ENCODE results near the gene SLF2. TPM values are rescaled to one million over a fixed set of nuclear protein-coding genes. Genes with fewer than 3 reads are reported as not detected.

Gene SLF2
- total RNA-seq, 1 donor = 39.1 TPM

DNA sequence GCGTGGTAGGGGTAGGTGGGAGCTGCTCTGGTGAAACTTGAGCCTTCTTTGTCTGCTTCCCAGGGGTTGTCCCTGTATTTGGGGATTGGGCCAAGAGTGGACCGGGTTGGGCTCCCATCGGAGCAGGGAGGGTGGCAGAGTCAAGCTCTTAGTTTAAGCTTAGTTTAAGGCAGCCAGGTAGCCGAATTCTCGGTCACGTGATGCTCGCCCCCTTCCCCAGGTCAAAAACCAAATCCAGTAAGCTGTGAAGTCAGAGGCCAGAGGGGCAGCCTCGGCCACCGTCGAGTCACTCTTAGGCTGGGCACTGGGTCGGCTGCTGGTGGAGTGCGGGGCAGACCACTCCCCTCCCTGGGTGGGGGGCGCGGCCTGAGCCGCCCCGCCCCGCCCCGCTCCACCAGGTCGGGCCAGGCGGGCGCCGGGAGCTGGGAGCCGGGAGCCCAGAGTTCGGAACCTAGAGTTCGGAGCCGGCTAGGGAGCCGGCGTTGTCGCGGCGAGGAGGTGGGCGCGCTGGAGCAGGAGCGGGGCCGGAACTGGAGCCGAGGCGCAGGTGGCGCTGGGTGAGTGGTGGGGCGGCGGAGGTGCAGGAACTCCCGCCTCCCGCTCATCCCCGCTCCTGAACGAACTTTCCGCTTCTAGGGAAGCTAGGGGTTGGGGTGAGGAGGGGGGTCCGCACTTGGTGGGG, 84.1 kb downstream of the SLF2 start:
- Histone ChIP-seq H3K4me3 (ENCODE audit: insufficient read depth, low read length) (peak overlapping the region; percentile 88), H3K4me1 (ENCODE audit: insufficient read depth, low read length) (peaks cover 31% of the 10 kb centered on the region), H3K27me3 (ENCODE audit: insufficient read depth, low read length) (no peaks in the 10 kb centered on the region), H2AFZ (ENCODE audit: low read length) (peak overlapping the region; percentile 85), H4K20me1 (ENCODE audit: insufficient read depth, low read length) (peaks cover 4% of the 10 kb centered on the region), H3K9me3 (ENCODE audit: low read depth, low read length) (no peaks in the 10 kb centered on the region), H3K79me2 (ENCODE audit: insufficient read depth, low read length) (peaks cover 21% of the 10 kb centered on the region), H3K36me3 (ENCODE audit: insufficient read depth, low read length) (peaks cover 12% of the 10 kb centered on the region), H3K4me2 (ENCODE audit: insufficient read depth, low read length) (peak overlapping the region; percentile 99), H3K27ac (ENCODE audit: low read depth, low read length) (no peak overlapping the region)
- TF ChIP-seq, protein P1, sequence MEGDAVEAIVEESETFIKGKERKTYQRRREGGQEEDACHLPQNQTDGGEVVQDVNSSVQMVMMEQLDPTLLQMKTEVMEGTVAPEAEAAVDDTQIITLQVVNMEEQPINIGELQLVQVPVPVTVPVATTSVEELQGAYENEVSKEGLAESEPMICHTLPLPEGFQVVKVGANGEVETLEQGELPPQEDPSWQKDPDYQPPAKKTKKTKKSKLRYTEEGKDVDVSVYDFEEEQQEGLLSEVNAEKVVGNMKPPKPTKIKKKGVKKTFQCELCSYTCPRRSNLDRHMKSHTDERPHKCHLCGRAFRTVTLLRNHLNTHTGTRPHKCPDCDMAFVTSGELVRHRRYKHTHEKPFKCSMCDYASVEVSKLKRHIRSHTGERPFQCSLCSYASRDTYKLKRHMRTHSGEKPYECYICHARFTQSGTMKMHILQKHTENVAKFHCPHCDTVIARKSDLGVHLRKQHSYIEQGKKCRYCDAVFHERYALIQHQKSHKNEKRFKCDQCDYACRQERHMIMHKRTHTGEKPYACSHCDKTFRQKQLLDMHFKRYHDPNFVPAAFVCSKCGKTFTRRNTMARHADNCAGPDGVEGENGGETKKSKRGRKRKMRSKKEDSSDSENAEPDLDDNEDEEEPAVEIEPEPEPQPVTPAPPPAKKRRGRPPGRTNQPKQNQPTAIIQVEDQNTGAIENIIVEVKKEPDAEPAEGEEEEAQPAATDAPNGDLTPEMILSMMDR (IDR thresholded peaks at IDR 0.05; ENCODE audit: extremely low read depth, low read depth, low read length) = no peak
- DNase-seq (ENCODE audit: insufficient read length, low spot score, missing footprints) = peak; percentile 93

DNA sequence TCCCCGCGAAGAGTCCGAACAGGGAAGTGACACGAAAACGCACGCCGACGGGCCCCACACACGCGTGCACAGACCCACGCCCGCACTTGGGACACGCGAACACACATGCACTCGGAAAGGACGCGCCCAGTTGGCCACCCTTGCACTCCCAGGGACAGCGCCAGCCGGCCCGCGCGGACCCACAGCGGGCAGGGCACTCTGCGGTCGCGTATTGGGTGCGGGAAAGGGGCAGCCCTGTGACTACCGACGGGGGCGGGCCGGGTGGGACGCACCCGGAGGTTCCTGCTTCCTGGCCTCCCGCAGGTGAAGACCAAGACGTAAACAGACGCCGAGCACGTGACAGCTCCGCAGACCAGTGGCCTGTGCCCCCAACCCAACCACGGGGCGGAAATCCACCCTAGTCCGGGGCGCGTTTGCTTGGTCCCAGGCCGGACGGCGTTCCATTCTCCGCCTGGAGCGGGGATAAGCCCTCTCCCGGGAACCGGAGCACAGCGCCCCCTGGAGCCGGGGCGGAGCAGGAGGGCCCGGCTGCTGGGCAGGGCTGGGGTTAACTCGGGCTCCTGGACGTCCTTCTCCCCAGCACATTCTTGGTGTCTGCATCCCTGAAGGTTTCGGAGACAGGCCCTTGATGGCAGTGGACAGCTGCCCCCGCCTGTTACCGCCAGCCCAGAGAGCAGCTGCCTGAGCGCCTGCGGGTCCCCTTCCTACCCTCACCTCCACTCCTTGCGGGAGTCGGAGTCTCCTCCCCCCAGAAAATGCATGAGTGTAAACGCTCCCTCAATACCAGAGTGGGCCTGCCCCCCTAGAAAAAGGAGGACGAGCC, 84.8 kb downstream of the SLF2 start:
- peak overlapping the region; percentile 88 for H3K4me3 ChIP-seq (ENCODE audit: insufficient read depth, low read length)
- peaks cover 13% of the 10 kb centered on the region for H3K36me3 ChIP-seq (ENCODE audit: insufficient read depth, low read length)
- H3K79me2 ChIP-seq (ENCODE audit: insufficient read depth, low read length) = peaks cover 28% of the 10 kb centered on the region
- H3K4me2 ChIP-seq (ENCODE audit: insufficient read depth, low read length) = peak overlapping the region; percentile 99
- TF ChIP-seq, protein P1 (IDR thresholded peaks at IDR 0.05; ENCODE audit: extremely low read depth, low read depth, low read length) = peak; percentile 84
- H3K9me3 ChIP-seq (ENCODE audit: low read depth, low read length) = no peaks in the 10 kb centered on the region
- H4K20me1 ChIP-seq (ENCODE audit: insufficient read depth, low read length) = peaks cover 12% of the 10 kb centered on the region
- peak; percentile 99 for DNase-seq (ENCODE audit: insufficient read length, low spot score, missing footprints)
- H2AFZ ChIP-seq (ENCODE audit: low read length) = peak overlapping the region; percentile 85
- peak overlapping the region; percentile 99 for H3K27ac ChIP-seq (ENCODE audit: low read depth, low read length)
- H3K27me3 ChIP-seq (ENCODE audit: insufficient read depth, low read length) = no peaks in the 10 kb centered on the region
- H3K4me1 ChIP-seq (ENCODE audit: insufficient read depth, low read length) = peaks cover 38% of the 10 kb centered on the region

DNA sequence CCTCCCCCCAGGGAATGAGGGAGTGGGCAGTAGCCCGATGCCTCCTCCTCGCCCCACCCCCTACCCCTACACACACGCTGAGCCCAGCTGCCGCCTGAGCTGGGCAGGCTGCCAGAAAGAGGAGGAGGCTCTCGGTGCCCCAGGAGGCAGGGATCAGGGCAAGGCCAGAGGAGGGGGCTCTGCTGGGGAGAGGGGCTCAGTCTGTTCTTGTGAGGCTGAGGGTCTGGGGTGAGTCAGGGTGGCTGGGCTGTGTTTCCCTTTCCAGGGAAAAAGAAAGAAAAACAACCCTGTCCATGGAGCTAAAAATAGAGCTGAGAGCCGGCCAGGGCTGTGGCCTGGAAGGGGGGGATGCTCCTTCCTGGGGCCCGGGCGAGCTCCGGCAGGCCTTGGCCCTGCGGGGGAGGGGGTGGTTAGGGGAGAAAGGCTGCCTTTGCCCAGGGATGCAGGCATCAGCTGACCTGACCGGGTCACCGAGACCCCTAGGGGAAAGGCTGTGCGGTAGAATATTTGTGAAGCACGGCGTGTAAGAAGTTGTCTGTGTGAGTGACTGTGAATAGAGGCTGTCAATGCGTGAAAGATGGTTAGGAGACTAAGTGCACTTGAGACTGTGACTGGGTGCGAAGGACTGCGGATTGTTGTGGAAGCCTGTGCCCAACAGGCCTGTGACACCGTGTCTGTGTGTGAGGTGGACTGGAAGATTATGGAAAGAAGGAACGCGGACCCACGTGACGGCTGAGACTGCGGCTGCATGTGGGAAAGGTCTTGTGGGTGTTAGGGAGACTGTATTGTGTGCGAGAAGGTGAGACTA, 85.6 kb downstream of the SLF2 start:
- H3K36me3 ChIP-seq (ENCODE audit: insufficient read depth, low read length) = peaks cover 15% of the 10 kb centered on the region
- peak; percentile 100 for DNase-seq (ENCODE audit: insufficient read length, low spot score, missing footprints)
- TF ChIP-seq, protein P1 (IDR thresholded peaks at IDR 0.05; ENCODE audit: extremely low read depth, low read depth, low read length) = no peak
- peaks cover 38% of the 10 kb centered on the region for H3K4me1 ChIP-seq (ENCODE audit: insufficient read depth, low read length)
- H4K20me1 ChIP-seq (ENCODE audit: insufficient read depth, low read length) = peaks cover 20% of the 10 kb centered on the region
- peak overlapping the region; percentile 88 for H3K4me3 ChIP-seq (ENCODE audit: insufficient read depth, low read length)
- H3K27ac ChIP-seq (ENCODE audit: low read depth, low read length) = peak overlapping the region; percentile 99
- peak overlapping the region; percentile 99 for H3K4me2 ChIP-seq (ENCODE audit: insufficient read depth, low read length)
- peaks cover 37% of the 10 kb centered on the region for H3K79me2 ChIP-seq (ENCODE audit: insufficient read depth, low read length)
- H3K9me3 ChIP-seq (ENCODE audit: low read depth, low read length) = no peaks in the 10 kb centered on the region
- peak overlapping the region; percentile 85 for H2AFZ ChIP-seq (ENCODE audit: low read length)
- no peaks in the 10 kb centered on the region for H3K27me3 ChIP-seq (ENCODE audit: insufficient read depth, low read length)

Measured in osteoblast (primary cell).